Smooth muscle cell (in vitro differentiated cells): ENCODE results near the gene MYL12B. TPM values are rescaled to one million over a fixed set of nuclear protein-coding genes. Genes with fewer than 3 reads are reported as not detected.
A peak's percentile ranks its signal among the peaks of the same experiment; 100 is the strongest.

ENCODE experiments used
- DNase-seq: peaks from one replicate; lab custom pipeline; 2025; ENCODE audit not compliant: unreplicated experiment; lab: John Stamatoyannopoulos, UW
- H2AFZ ChIP-seq: fragments of 200-600 bp; sonication (generic); 2 replicates; pipeline ENCODE4 v1.6.0; 2016; ENCODE audit warnings: antibody characterized with exemption, low read depth, mild to moderate bottlenecking
- H3F3A ChIP-seq: fragments of 200-600 bp; sonication (generic); 2 replicates; pipeline ENCODE4 v1.6.0; 2017; ENCODE audit warnings: antibody characterized with exemption, low read depth
- H3K27ac ChIP-seq: fragments of 200-600 bp; sonication (generic); 2 replicates; pipeline ENCODE4 v1.5.1; 2016; ENCODE audit warnings: low read depth, mild to moderate bottlenecking
- H3K27me3 ChIP-seq: fragments of 200-600 bp; sonication (generic); 2 replicates; pipeline ENCODE4 v1.6.1; 2016; ENCODE audit warnings: low read depth, mild to moderate bottlenecking
- H3K36me3 ChIP-seq: fragments of 200-600 bp; sonication (generic); 2 replicates; pipeline ENCODE4 v1.5.1; 2016; ENCODE audit warnings: low read depth
- H3K4me1 ChIP-seq: fragments of 200-600 bp; sonication (generic); 2 replicates; pipeline ENCODE4 v1.5.1; 2016; ENCODE audit warnings: low read depth
- H3K4me2 ChIP-seq: fragments of 200-600 bp; sonication (generic); 2 replicates; pipeline ENCODE4 v1.6.0; 2016; ENCODE audit warnings: mild to moderate bottlenecking
- H3K4me3 ChIP-seq: fragments of 200-600 bp; sonication (generic); 2 replicates; pipeline ENCODE4 v1.5.1; 2016; ENCODE audit warnings: mild to moderate bottlenecking
- H3K79me2 ChIP-seq: fragments of 200-600 bp; sonication (generic); 2 replicates; pipeline ENCODE4 v1.6.0; 2016; ENCODE audit warnings: low read depth, mild to moderate bottlenecking
- H3K9ac ChIP-seq: fragments of 200-600 bp; sonication (generic); 2 replicates; pipeline ENCODE4 v1.6.0; 2016; ENCODE audit warnings: low read depth
- H3K9me3 ChIP-seq: fragments of 200-600 bp; sonication (generic); replicated peaks from 2 replicates; pipeline ENCODE4 v1.5.1; 2016; ENCODE audit warnings: low read depth
- H4K20me1 ChIP-seq: fragments of 200-600 bp; sonication (generic); 2 replicates; pipeline ENCODE4 v1.6.0; 2016; ENCODE audit warnings: low read depth
- CTCF ChIP-seq: fragments of 200-600 bp; sonication (generic); IDR thresholded peaks from 2 replicates; pipeline ENCODE4 v1.5.1; 2017; ENCODE audit warnings: borderline replicate concordance, mild to moderate bottlenecking, antibody characterized with exemption; ENCODE audit not compliant: insufficient read depth, poor library complexity, severe bottlenecking
- WGBS: methylation state at CpG from one replicate; pipeline ENCODE4 v1.1.7; 2016; ENCODE audit warnings: low lambda C conversion rate; 5-methylcytosine and 5-hydroxymethylcytosine counted together
- polyA plus RNA-seq: library from polyadenylated mRNA; unstranded; fragments of >200 nt; fragmentation: Nextera tagmentation; extraction: Ambion mirVana; gene quantifications from 2 replicates; pipeline ENCODE4 v1.2.1, GENCODE V29; 2016
- total RNA-seq: library from RNA; depleted of rRNA; stranded (reverse); fragments of >200 nt; gene quantifications from 2 replicates; pipeline ENCODE4 v1.2.3, GENCODE V29; 2014

Gene MYL12B
- total and polyA plus RNA-seq, 2 experiments from 2014 or later, result 368 to 498 TPM

- DNase-seq, result no peak
- peak overlapping the region; percentile 97 for H3K27ac ChIP-seq
- peaks cover 51% of the 10 kb centered on the region for H4K20me1 ChIP-seq
- peaks cover 33% of the 10 kb centered on the region for H3F3A ChIP-seq
- peaks cover 72% of the 10 kb centered on the region for H3K79me2 ChIP-seq
- H2AFZ ChIP-seq, result no peak overlapping the region
- H3K4me2 ChIP-seq, result peak overlapping the region; percentile 96
- peak overlapping the region; percentile 99 for H3K9ac ChIP-seq
- no peak for TF ChIP-seq CTCF
- H3K4me3 ChIP-seq, result peak overlapping the region; percentile 97
- 1% methylated on average over 42 of the region's 69 CpGs for WGBS
- H3K4me1 ChIP-seq, result peaks cover 36% of the 10 kb centered on the region
- H3K9me3 ChIP-seq, result no peaks in the 10 kb centered on the region
- H3K27me3 ChIP-seq, result no peaks in the 10 kb centered on the region
- peaks cover 3% of the 10 kb centered on the region for H3K36me3 ChIP-seq
These were observed 550 bp downstream of the MYL12B start for GRCh38 chr18:3262234-3263131.

- 21% methylated on average over 8 of the region's 8 CpGs for WGBS
- H3K79me2 ChIP-seq, result peaks cover 78% of the 10 kb centered on the region
- H3K27ac ChIP-seq, result peak overlapping the region; percentile 97
- no peak for TF ChIP-seq CTCF
- H3K36me3 ChIP-seq, result no peaks in the 10 kb centered on the region
- peak overlapping the region; percentile 96 for H3K4me2 ChIP-seq
- peaks cover 40% of the 10 kb centered on the region for H3K4me1 ChIP-seq
- H3K4me3 ChIP-seq, result peak overlapping the region; percentile 97
- DNase-seq, result no peak
- peaks cover 58% of the 10 kb centered on the region for H4K20me1 ChIP-seq
- H2AFZ ChIP-seq, result no peak overlapping the region
- peaks cover 27% of the 10 kb centered on the region for H3F3A ChIP-seq
- no peaks in the 10 kb centered on the region for H3K27me3 ChIP-seq
- H3K9ac ChIP-seq, result peak overlapping the region; percentile 99
- H3K9me3 ChIP-seq, result no peaks in the 10 kb centered on the region
These were observed 1.3 kb downstream of the MYL12B start for GRCh38 chr18:3263132-3263700.

GRCh38 chr18:3264362-3264761 lies 2.4 kb downstream of the MYL12B start:
- Histone ChIP-seq H3K27me3 (no peaks in the 10 kb centered on the region), H3K79me2 (peaks cover 84% of the 10 kb centered on the region), H3F3A (peaks cover 17% of the 10 kb centered on the region), H3K36me3 (no peaks in the 10 kb centered on the region), H3K9me3 (no peaks in the 10 kb centered on the region), H4K20me1 (peaks cover 70% of the 10 kb centered on the region), H3K4me2 (peak overlapping the region; percentile 96), H2AFZ (no peak overlapping the region), H3K4me1 (peaks cover 43% of the 10 kb centered on the region), H3K4me3 (peak overlapping the region; percentile 97), H3K27ac (peak overlapping the region; percentile 21), H3K9ac (no peak overlapping the region)
- no peak for DNase-seq
- WGBS, result 50% methylated on average over 2 of the region's 2 CpGs
- no peak for TF ChIP-seq CTCF
